NOMO-1 (cell line): ENCODE measurements around the gene OXA1L.
"Not testable (repeated sequence)": the region's sequence is repeated elsewhere in the genome, so short reads cannot be mapped to it uniquely, and the experiment has no call there.

Experiments used
- DNase-seq, 2 experiments: peaks; one replicate each; lab custom pipeline; 2025; ENCODE audit not compliant: unreplicated experiment in 2 of 2; lab: John Stamatoyannopoulos, UW

The OXA1L gene

GRCh38 chr14:22797017-22797917 lies 30.8 kb downstream of the OXA1L start:
- DNase-seq, result no peak

DNA sequence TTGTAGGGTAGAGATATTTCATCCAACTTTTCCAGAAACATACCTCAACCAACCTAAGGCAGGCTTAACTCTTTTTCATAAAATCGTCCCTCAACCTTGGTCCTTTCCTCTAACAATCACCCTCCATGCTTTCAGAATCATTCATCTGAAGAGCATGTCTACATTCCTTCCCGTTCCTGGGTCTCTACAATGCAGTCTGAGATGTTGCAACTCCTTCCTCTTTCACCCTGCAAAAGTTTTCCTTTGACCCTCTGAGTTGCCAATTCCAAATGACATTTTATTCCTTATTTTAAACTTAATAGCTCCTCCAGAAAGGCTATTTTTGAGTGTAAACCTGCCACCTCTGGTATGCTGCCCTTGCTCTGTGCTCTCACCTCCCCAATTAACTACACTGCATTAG lies 32.0 kb downstream of the OXA1L start:
- peak in 1 of 2 experiments; percentile 53 for DNase-seq

- no peak for DNase-seq
Measured at GRCh38 chr14:22800346-22800745, 33.9 kb downstream of the OXA1L start.

DNA sequence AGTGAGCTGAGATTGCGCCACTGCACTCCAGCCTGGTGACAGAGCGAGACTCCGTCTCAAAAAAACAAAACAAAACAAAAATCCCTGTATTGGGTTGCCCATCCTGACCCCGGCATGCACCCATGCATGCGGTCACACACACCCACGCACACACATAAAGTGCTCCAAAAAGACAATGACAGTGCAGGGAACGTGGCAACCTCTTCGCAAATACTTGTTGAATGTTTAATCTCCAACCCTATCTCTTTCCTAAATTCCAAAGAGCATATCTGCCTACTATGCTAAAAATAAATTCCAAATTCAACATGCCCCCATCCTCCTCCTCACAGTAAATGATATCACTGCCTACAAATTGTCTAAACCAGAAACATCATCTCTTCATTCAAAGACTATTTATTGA lies 35.2 kb downstream of the OXA1L start:
- no peak for DNase-seq

DNA sequence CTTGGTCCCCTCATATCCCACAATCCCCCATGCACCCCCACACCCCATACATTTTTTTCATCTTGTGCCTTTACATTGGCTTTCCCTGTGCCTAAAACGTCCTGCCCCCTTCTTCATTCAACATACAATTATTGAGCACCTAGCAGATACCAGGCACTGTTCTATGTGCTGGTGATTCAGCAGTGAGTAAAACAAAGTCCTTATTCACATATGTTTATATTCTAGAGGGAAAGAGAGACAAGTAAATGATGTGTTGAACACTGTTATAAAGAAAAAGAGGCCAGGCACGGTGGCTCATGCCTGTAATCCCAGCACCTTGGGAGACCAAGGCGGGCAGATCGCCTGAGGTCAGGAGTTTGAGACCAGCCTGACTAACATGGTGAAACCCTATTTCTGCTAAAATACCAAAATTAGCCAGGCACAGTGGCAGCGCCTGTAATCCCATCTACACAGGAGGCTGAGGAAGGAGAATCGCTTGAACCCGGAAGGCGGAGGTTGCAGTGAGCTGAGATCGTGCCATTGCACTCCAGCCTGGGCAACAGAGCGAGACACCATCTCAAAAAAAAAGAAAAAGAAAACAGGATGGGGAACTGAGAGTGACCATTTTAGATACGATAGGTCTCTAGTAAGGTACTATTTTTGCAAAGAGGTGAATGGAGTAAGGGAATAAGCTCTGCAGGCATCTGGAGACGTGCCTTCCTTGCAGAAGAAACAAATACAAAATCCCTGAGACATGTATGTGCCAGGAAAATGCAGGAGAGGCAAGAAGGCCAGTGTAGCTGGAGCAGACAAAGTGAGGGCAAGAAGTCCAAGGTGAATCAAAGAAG lies 36.6 kb downstream of the OXA1L start:
- no peak for DNase-seq

- DNase-seq, result no peak
Measured at GRCh38 chr14:22803687-22803974, 37.1 kb downstream of the OXA1L start.

- not testable (repeated sequence) for DNase-seq
Measured at GRCh38 chr14:22805235-22805634, 38.7 kb downstream of the OXA1L start.

GRCh38 chr14:22807432-22808087 lies 41.1 kb downstream of the OXA1L start:
- DNase-seq, result no peak

- no peak for DNase-seq
Measured at GRCh38 chr14:22808388-22809209, 42.1 kb downstream of the OXA1L start.

DNA sequence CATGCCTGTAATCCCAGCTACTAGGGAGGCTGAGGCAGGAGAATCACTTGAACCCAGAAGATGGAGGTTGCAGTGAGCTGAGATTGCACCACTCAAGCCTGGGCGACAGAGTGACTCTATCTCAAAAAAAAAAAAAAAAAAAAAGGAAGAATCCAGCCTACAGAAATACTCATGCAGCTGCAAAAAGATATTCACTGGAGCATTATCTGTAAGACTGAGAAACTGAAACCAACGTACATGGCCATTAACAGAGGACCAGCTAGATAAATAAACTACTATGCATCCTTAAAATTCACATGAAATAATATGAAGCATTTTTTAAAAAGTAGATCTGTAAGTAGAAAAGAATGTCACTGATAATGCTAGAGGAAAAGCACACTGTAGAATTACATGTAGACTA lies 45.2 kb downstream of the OXA1L start:
- peak; percentile 42 to 53 for DNase-seq

GRCh38 chr14:22812744-22813143 lies 46.3 kb downstream of the OXA1L start:
- DNase-seq, result no peak

- DNase-seq, result no peak
Measured at GRCh38 chr14:22813145-22813544, 46.7 kb downstream of the OXA1L start.

- DNase-seq, result no peak
Measured at GRCh38 chr14:22814373-22814772, 47.9 kb downstream of the OXA1L start.

GRCh38 chr14:22814941-22815713 lies 48.6 kb downstream of the OXA1L start, which contains the start of gene SLC7A7:
Gene SLC7A7, minus strand, starts transcription at chr14:22815435. Its CDS starts 2,037 bp downstream, at chr14:22813398.
- DNase-seq, result peak; percentile 60 to 71

DNA sequence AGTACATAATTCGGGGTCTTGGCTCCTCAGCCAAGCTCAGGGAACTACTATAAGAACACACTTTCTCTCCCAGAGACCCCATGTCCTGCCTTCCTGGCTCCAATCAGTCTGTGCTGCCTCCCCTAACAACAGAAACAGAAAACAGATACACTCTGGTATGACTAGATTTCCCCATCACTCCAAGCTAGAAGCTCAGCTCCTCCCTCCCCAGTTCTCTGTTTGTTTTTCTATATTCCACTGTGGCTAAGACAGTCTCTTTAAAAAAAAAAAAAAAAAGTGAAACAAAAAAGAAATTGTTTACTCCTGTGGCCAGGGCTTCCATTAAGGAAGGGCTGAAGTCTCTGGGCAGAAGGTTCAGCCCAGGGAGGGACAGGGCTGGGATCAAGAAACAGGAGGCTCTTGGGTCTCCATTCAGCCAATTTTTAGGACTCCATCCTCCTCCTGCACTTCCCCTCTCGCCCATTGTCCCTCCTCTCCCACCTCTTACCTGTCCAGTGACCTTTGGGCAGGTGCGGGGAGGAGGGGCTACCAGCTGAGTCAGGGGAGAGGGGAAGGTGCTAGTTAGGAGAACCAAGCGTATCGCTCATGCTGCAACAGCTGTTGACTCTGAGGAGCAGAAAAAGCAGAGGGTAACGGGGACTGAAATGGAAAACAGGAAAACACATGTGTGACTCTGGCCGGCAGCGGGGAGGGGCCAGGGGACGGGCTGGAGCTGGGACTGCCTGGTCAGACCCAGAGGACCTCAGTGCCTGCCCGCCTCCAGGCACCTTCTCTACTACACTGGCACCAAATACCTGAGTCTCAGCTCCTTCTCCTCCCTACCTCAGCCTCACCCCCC lies 52.9 kb downstream of the OXA1L start:
- DNase-seq, result no peak

DNA sequence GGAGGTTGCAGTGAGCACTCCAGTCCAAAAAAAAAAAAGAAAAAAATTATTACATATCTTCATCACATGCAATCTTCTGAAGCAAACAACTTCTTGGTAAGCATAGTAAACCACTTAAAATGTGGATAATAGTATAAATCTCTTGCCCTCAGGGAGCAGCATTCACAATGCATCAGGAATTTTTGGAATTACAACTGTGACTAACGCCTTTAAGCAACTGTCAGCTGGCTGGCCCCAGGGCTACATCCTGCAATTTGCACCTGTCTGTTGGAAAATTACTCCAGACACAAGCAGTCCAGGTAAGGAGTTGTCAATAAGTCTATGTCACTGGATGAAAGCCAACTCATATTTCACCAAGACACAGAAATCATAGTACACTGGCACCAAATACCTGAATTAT lies 54.2 kb downstream of the OXA1L start:
- DNase-seq, result no peak

DNA sequence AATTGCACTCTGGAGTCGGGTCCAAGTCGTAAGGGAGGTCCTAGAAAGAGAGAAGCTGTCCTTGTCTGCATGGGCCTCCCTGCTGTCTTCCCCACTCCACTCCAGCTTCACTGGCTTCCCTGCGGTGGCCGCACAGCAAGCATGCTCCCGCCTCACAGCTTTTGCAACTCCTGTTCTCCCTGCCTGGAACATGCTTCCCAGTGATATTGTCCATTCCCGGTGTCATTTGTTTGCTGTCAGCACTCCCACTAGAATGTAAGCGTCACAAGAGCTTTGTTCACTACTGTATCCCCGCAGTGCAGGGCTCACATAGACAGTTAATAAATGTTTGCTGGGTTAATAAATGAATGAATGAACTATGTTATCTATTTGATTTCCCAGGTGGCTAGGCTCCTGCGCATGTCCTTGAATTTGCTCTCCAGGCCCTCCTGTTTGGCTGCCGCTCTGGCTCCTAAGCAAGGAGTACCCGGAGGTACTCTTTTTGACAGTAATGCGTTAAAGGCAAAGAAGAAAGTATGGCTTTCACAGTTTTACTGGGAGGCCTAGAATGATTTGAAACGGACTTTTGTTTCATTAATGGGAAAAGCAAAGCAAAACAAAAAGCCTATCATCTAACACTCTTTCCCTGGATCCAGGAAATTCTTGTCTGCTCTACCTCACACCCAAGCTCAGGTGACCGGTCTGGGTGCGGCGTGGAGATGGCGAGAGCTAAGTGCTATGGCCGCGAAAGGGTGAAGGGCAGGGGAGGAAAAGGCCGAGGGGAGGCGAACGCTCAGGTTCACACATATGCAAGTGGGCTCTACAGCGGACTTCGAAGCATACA lies 54.9 kb downstream of the OXA1L start:
- no peak for DNase-seq

DNA sequence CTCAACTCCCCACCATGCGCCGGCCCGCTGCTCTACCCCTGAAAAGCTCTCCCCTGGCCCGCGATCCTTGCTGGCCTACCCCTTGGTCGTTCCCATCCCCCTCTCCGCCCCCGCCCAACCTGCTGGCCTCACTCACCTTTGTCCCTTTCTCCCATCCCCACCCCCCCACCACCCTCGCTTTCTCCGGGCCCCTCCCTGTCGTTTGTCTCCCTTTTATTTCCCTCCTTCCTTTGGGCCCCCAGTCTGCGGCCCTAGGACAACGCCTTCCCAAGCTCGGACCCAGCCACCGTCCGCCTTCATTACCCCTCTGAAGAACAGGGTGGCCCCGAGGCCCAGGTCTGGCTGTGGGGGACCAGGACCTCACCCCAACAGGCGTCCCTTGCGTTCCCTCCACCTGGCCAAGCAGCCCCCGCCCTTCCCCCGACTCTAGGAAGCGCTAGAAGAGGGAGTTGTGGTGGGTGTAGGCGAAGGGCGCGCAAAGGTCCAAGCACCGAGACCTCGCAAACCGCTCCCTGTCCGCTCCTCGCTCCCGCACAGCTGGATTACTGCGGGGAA lies 55.6 kb downstream of the OXA1L start:
- DNase-seq, result no peak
